Measurements from ENCODE around the gene SMAD6.

SMAD6 gene

DNA sequence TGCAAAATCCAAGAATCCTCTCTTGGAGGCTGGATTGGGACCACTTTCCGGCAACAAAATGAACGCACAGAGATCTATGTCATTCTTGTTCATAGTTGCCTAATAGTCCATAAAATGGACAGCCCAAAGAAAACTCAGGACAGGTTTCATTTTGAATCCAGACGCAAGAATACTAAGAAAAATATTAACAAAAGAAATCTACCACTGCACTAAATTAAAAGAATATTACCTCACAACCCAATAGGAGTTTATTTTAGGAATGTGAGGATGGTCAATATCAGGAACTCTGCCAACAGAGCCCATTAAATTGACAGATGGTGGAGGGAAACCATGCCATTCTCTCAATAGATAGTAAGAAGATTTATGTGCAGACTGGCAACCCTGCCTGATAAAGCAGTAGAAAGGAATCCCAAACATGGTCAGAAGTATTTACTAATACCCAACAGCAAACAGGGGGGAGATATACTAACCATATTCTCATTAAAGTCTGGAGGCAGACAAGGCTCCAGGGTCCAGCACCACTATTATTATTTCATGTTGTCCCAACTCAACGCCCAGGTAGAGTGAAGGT is 127.6 kb downstream of the SMAD6 start:
- no peak for DNase-seq

DNA sequence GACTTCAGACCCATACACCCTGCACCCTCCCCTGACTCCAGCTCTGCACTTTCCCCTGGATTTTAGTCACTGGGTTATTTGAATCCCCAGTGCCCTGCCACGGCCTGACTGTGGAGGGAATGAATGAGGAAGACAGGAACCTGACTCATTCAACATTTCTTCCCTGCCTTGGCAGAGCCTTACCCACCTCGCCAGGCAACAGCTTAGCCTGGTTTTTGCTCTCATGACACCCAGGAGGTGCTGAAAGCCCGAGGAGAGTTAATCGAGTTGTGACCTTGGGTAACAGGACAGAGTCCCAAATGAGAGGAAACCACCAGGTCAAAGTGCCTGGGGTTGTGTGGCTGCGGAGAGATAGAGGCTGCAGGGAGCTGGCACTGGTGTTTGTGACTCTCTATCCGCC is 128.3 kb downstream of the SMAD6 start:
- DNase-seq, result no peak

DNA sequence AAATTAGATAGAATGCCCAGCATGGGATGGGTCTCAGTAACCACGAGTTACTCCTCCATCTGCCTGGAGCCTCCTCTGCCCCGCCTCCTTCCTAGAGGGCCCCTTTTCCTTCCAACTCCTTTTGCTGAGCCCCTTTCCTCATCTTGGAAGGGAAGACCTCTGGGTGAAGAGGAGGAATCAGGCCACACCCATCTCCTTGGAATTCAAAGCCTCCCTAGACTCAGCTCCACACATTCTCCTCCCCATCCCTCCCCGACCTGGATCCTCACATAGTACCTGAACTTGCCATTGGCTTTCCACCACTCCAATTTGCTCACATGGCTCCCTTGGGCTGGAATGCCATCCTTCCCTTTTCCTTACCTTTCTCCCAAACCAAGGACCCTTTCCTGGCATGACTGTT is 128.8 kb downstream of the SMAD6 start:
- DNase-seq, result no peak

DNA sequence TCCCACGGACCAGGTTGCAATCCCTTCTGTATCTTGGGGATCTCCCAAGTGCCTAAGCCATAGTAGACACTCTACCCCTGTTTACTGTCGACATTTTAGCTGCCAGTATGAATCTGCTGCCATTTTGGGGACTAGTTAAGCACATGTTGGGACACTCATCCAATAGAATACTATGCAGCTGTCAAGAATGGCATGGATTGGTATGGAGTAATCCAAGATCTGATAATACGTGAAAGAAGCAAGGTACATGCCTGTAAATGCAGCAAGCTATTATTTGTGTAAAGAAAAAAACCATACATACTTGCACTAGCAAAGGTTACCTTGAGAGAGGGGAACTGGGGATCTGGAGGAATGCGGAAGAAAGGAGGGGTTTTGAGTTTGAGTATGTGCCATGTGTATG is 129.3 kb downstream of the SMAD6 start:
- DNase-seq, result no peak

DNA sequence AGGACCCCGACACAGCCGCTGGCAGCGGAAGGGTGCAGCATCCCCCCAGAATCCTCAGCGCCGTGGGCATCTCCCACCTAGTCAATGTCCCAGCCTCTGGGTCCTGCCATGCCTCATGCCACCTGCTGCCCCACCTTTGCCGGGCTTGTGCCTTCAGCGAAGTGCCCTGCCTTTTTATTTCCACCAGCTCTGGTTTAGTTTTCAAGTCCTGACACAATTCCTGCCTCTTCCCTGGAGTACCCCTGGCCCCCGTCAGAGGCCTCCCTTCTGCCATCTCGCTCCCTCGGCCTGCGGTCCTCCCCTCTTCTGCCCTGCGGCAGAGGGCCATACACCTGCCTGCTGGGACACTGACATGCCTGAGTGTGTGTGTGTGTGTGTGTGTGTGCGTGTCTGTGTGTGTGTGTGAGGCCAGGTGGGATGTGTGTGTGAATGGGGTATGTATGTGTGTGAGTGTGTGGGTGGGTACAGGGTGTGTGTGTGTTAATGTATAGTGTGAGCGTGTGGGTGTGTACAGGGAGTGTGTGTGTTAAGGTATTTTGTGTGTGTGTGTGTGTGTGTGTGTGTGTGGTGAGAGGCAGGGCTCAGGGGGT is 129.9 kb downstream of the SMAD6 start:
- no peak for DNase-seq

Data from DMS79 treated with DMSO at 0.1 percent for 48 hours (cell line).